ENCODE data around the gene SYNE1.

SYNE1 gene

DNA sequence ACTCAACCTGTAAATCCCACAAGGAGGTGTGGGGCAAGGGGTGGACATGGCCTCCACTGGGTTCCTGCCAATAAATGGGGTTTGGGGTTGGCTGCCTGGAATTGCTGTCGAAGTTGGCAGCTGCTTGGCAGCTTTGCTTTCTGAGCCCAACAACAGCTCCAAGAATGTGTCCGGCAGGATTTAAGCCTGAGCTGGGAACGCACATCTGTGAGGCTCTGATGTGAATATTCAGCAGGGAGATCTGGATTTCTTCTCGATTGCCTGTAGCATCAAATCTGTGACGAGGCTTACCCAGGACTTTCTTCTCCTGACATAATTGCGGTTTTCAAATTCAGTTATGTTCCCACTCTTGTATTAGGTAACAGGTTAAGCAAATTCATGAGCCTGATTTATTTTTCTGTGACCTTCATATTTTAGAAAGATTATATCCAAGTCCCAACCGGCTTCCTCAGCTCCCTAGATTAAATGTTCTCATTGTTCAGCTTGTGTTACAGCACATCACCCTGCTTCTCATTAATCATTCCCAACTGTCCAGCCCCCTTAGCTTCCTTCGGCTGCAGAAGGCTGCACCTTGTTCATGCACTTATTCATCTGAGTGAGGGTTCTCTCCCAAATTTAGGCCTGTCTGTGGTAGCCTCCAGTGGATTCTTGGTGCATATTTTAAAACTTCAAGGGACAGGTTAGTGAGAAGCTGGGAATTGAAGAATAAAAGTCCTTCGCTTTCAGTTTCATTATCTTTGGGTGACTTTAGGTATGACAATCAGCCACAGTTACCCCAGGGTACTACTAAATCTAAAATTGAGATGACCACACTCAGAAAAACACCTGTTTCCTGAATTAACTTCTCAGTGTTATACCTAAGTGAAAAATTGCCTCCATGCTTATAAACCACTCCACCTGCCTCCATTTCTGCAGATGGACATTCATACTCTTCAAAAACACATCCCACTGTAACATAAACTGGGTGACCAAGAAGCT lies 519.7 kb downstream of the SYNE1 start:
- peaks cover 5% of the 10 kb centered on the region for H3K27me3 Mint-ChIP-seq (ENCODE audit: low read depth, poor library complexity)
- no peaks in the 10 kb centered on the region for H3K9me3 Mint-ChIP-seq
- H3K36me3 Mint-ChIP-seq (ENCODE audit: low read depth): no peaks in the 10 kb centered on the region
- TF ChIP-seq, protein P1, sequence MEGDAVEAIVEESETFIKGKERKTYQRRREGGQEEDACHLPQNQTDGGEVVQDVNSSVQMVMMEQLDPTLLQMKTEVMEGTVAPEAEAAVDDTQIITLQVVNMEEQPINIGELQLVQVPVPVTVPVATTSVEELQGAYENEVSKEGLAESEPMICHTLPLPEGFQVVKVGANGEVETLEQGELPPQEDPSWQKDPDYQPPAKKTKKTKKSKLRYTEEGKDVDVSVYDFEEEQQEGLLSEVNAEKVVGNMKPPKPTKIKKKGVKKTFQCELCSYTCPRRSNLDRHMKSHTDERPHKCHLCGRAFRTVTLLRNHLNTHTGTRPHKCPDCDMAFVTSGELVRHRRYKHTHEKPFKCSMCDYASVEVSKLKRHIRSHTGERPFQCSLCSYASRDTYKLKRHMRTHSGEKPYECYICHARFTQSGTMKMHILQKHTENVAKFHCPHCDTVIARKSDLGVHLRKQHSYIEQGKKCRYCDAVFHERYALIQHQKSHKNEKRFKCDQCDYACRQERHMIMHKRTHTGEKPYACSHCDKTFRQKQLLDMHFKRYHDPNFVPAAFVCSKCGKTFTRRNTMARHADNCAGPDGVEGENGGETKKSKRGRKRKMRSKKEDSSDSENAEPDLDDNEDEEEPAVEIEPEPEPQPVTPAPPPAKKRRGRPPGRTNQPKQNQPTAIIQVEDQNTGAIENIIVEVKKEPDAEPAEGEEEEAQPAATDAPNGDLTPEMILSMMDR (IDR thresholded peaks at IDR 0.05): no peak
- DNase-seq: no peak
- no peak overlapping the region for H3K27ac Mint-ChIP-seq
- no peaks in the 10 kb centered on the region for H3K4me1 Mint-ChIP-seq
- H3K4me3 Mint-ChIP-seq: no peak overlapping the region

DNA sequence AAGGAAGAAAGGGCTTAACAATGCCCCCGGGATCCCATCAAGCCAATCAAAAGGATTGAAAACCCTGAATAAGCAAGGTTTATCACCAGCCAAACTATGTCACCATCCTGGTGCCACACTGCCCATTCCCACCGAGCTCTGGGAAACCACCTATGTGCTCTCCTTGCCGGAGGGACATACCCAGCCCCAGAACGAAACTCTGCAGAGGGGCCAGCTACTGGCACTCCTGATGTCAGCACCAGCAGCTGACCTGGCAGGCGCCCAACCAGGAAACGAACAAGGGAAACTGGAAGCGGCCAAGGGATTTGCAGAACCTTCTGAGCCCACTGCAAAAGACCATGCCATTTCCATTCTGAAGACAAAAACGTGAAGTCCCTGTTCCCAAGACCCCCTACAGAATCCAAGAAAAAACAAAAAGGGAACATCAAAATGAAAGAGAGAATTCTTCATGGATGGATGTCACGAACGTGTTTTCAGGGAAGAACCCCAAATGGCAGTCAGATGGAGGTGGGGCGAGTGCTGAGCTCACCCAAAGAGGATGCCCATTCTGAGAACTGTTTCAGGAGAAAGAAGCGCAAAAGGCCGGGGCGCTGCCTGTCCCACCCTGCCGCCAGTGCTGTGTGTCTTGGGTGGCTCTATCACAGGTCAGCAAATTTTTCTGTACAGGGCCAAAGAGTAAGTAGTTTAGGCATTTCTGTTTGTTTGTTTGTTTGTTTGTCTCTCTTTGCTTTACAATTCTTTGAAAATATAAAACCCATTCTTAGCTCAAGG lies 524.5 kb downstream of the SYNE1 start:
- TF ChIP-seq, protein P1 (IDR thresholded peaks at IDR 0.05): no peak
- no peaks in the 10 kb centered on the region for H3K4me1 Mint-ChIP-seq
- H3K27ac Mint-ChIP-seq: no peak overlapping the region
- no peaks in the 10 kb centered on the region for H3K36me3 Mint-ChIP-seq (ENCODE audit: low read depth)
- DNase-seq: no peak
- no peak overlapping the region for H3K4me3 Mint-ChIP-seq
- no peaks in the 10 kb centered on the region for H3K9me3 Mint-ChIP-seq
- peaks cover 3% of the 10 kb centered on the region for H3K27me3 Mint-ChIP-seq (ENCODE audit: low read depth, poor library complexity)

DNA sequence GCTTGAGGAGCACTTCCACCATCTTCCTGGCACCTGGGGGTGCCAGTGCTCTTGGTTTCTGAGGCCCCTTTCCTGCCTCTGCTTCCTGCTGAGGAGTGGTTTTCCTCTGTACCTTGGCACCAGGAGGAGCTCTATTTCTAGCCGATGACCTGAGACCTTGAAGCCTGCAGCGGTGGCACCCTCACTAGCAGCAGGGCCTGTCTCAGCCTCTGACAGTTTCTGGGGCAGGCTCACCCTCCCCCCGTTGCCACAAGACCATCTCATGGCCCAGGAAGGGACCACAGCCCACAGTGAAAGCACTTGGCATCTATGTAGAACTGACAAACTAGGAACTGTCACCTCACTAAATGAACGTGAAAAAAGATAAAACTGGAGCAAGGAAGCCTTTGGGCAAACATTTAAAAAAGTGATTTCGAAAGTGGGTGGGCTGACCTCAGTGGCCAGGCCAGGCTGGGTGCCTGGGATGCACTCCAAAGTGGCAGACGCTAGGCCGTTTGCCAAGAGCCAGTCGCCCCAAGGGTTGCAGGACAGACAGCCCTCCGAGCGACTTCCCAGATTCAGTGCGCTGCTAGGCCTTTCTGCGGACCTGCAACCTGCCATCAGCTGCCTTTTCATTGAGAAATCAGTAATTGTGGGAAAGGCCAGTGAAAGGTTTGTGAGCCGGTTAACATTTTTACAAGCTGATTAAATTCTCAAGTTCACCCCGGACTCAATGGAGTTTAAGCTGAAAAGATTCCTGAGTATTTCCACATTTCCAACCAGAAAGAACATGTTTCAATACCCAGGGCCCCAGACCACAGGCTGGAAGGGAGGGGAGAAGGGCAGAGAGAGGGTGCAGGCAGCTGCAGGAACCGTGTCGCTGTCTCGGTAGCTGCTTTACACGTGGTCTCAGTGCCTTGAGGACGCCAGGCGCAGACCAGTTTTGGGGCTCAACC lies 526.0 kb downstream of the SYNE1 start:
- Mint-ChIP-seq H3K27ac (no peak overlapping the region), H3K4me1 (no peaks in the 10 kb centered on the region), H3K36me3 (ENCODE audit: low read depth) (no peaks in the 10 kb centered on the region), H3K9me3 (no peaks in the 10 kb centered on the region), H3K4me3 (no peak overlapping the region), H3K27me3 (ENCODE audit: low read depth, poor library complexity) (peaks cover 3% of the 10 kb centered on the region)
- no peak for DNase-seq
- TF ChIP-seq, protein P1 (IDR thresholded peaks at IDR 0.05): no peak

DNA sequence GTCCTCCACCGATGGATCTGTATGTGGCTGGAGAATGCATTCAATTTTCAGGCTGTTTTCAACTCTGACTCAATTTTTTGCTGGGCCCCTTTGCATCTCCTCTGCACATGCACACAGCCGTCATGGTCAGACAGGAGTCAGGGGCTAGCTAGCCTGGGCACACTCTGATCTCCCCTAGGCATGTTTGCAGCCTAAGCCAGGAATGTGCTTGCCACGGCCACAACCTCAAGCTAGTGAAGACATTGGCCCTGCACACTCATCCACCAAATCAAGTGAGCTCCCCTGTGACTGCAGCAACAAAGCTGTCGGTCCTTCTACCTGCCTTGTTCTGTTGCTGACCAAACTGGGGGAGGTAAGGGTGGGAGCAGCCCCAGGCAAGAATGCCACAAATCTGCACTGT lies 529.2 kb downstream of the SYNE1 start:
- no peak for DNase-seq
- Mint-ChIP-seq H3K9me3 (no peaks in the 10 kb centered on the region), H3K27me3 (ENCODE audit: low read depth, poor library complexity) (peaks cover 7% of the 10 kb centered on the region), H3K27ac (no peak overlapping the region), H3K4me3 (no peak overlapping the region), H3K36me3 (ENCODE audit: low read depth) (no peaks in the 10 kb centered on the region), H3K4me1 (no peaks in the 10 kb centered on the region)
- TF ChIP-seq, protein P1 (IDR thresholded peaks at IDR 0.05): no peak

GRCh38 chr6:152100183-152100618 lies 537.0 kb downstream of the SYNE1 start:
- H3K36me3 Mint-ChIP-seq (ENCODE audit: low read depth): no peaks in the 10 kb centered on the region
- H3K27me3 Mint-ChIP-seq (ENCODE audit: low read depth, poor library complexity): peaks cover 7% of the 10 kb centered on the region
- H3K9me3 Mint-ChIP-seq: no peaks in the 10 kb centered on the region
- no peak overlapping the region for H3K4me3 Mint-ChIP-seq
- no peak for DNase-seq
- TF ChIP-seq, protein P1 (IDR thresholded peaks at IDR 0.05): no peak
- H3K4me1 Mint-ChIP-seq: peaks cover 5% of the 10 kb centered on the region
- no peak overlapping the region for H3K27ac Mint-ChIP-seq

Data from nephron progenitor cell (in vitro differentiated cells).